Gastrocnemius medialis (tissue), 4 donors: ENCODE measurements around the gene SCGB1A1.

Experiments
- CTCF ChIP-seq, 5 experiments: fragments of 450-650 bp in 3 of 5; fragments of 200-600 bp in 2 of 5; sonication (generic) in 2 of 5; IDR thresholded peaks in 4 of 5; conservative IDR thresholded peaks in 1 of 5; 1 replicate in 4 of 5; 2 replicates in 1 of 5; pipeline ENCODE4 v1.5.1; 2016 to 2019; ENCODE audit warnings: antibody characterized with exemption in 5 of 5, mild to moderate bottlenecking in 3 of 5, moderate library complexity in 3 of 5
- POLR2A ChIP-seq, 2 donors: fragments of 450-650 bp; IDR thresholded peaks; one replicate each; pipeline ENCODE4 v1.6.1; 2017; ENCODE audit warnings: antibody characterized with exemption in 2 of 2, mild to moderate bottlenecking in 2 of 2, moderate library complexity in 2 of 2

DNA sequence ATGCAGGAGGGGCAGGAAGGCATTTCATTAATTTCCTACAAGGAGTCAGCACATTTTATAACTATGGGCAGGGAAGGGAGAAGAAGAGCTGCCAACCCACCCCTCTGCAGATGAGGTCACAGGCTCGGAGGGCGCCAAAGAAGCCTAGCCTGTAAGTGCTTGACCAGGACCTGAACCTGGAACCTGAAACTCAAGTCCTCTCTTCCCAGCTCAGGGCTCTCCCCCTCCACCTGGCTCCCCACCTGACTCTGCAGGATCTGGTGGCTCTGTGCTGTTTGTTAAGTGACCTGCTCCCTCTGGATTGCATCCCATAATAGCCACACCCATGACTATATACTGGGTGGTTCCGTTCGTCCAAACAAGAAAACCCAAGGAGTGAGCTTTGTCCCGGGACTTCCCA is 27.3 kb downstream of the SCGB1A1 start:
- TF ChIP-seq POLR2A (IDR thresholded peaks at IDR 0.05): no peak
- no peak for TF ChIP-seq CTCF (IDR thresholded peaks at IDR 0.05 in 4 of 5, conservative IDR thresholded peaks at IDR 0.05 in 1 of 5)
